C1 segment of cervical spinal cord (tissue), 14 donors: ENCODE data around the gene AMPD1.
A peak's percentile ranks its signal among the peaks of the same experiment; 100 is the strongest.

Experiments
- DNase-seq, 14 donors: peaks; one replicate each; lab custom pipeline; 2025; lab: John Stamatoyannopoulos, UW

AMPD1 gene

DNA sequence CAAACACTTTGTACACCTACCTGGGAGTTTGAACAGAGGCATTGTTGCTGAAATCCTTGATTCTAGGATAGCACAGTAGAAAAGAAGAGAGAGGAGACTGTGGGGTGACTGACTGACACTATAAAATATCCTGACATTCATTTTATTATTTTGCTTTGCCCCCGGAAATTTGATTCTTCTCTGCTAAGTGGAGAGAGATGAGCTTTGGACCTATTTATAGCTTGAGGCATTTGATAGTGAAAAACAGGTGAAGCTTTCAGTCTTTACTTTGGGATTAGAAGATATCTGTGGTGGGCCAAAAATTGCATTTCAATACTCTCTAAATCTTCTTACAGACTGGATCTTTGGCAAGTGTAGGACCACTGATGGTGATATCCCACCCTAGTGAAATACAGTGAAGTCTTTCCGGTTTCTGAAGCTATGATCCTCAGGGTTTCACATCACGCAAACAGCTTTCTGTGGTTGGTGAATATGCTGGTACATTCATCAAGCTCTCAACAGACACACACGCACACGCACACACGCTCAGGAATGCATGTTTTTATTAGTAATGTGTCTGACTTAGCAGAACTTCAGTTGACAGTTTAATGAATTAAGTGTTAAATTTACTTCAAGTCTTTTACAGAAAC is at the start of gene AMPD1:
Gene AMPD1 (minus strand): TSS at position 117 of the 629 bp plus-strand sequence. CDS start 75 bp downstream, at position 42.
- no peak for DNase-seq

- DNase-seq: no peak
Observed at GRCh38 chr1:114741963-114742746, 46.8 kb upstream of the AMPD1 start.

GRCh38 chr1:114740331-114740730 is 45.0 kb upstream of the AMPD1 start:
- no peak for DNase-seq

GRCh38 chr1:114737314-114737849 is 42.0 kb upstream of the AMPD1 start:
- no peak for DNase-seq

DNA sequence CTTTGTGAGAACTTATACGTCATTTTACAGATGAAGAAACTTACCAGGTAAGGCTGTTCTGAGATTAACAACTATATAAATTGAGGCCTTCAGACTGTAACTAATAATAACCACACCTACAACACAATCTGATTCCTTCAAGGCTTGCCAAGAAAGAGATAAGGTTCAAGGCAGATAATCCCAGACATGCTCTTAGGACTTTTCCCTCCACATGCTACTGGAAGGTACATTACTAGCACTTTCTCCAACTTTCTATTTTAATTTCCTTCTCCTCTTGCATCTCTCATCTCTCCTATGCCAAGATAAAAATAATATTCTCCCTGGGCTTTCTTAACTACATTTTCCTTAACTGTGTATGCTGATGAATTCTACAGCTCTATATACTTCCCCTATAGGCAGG is 40.1 kb upstream of the AMPD1 start:
- DNase-seq: no peak

- no peak for DNase-seq
Observed at GRCh38 chr1:114729782-114730181, 34.4 kb upstream of the AMPD1 start.

DNA sequence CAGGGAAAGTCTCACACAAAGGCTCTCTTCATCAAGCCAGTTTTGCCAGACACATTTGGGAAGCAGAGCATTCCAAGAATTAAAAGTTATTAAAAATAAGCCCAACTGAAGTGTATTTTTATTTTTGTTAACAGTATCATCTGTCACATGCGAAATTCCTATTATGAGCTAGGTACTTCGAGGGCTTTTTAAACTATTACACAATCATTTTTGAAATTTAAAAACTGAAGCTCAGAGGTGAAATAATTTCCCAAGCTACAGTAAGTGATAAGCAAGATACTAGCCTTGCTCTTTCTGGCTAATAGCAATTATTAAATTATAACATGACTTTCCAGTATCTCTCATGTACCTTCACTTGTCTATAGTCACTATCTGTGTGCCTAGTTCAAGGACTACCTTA is 33.2 kb upstream of the AMPD1 start:
- DNase-seq: no peak

- no peak for DNase-seq
Observed at GRCh38 chr1:114725230-114725629, 29.9 kb upstream of the AMPD1 start.

GRCh38 chr1:114723915-114724314 is 28.6 kb upstream of the AMPD1 start:
- DNase-seq: no peak

DNA sequence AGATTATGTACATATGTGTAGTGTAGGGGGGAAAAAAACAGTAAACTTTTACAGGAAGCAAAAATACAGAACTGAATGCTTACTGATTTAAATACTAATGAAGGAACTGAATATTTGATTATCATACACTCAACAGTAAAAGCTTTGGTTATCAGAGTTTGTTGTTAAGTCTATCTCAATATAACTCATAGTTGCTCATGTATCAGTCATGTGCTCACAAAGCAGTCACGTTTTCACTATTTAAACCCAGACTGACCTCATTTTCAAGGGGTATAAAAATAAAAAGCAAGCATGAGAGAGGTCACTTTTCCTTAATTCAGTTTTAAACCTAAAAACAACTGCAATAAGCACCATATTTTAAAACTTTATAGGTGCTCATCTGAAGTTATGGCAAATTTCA is 28.1 kb upstream of the AMPD1 start:
- no peak for DNase-seq

- no peak for DNase-seq
Observed at GRCh38 chr1:114720492-114720891, 25.1 kb upstream of the AMPD1 start.

GRCh38 chr1:114719424-114719787 is 24.1 kb upstream of the AMPD1 start:
- DNase-seq: no peak

DNA sequence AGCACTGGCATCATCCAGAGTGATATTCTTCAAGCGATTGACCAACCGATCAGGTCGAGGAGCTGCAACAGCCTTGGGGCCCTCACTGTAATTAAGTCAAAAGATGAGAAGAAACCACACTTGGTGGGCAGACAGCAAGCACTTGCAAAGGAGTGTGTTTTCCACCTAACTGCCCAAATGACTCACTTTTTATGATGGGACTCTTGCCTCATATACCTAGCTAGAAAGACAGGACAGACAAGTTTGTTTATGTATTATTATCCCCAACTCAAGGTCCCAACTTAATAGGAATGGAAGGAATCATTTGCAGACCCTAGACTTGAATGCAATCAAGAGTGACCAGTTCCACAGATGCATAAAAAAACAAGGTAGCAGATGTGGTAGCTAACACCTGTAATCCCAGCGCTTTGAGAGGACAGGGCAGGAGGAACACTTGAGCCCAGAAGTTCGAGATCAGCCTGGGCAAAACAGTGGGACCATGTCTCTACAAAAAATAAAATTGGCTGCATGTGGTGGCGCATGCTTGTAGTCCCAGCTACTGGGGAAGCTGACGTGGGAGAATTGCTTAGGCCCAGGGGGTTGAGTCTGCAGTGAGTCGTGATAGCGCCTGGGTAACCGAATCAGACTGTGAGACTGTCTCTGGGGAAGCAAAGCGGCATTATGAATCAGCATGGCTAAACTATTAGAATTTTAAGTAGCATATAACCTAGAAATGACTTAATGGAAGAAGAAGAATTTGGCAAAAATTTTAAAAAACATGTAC is 23.5 kb upstream of the AMPD1 start:
- no peak for DNase-seq

DNA sequence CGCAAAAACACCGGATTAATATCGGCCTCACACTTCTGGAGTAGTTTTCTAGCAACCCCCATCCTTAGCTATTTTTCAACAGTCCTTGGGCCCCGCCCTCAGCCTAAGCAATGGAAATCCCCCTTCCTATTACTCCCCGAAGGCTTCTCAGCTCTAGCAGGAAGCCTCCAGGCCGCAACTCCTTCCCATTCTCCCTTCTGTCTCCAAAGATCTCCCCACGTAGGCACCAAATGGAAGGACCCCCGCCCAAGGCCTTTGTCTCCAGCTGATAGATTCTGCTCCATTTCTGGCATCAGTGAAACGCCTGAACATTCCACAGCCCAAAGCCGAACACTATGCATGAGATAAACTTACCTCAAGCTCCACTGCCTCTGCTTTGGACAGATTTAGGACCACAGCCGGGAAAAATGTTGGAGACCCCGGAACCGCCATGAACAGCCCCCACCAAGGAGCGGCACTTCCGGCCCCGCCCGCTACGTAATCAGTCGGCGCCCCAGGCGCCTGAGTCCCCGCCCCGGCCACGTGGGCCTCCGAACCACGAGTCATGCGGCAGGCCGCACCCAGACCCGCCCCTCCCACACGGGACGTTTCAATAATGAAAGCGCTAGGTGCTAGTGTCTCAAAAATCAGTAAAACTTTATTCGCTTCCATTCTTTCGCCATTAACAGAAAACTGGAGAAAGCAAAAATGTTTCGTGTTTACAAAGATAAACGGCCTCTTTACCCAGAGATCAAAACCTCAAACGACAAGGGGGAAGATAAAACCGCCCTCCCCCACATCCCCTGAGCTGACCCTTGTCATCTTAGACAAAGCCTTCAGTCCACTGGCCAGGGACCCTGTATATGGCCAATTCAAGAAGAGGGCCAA is 21.2 kb upstream of the AMPD1 start, which contains the start of gene NRAS:
Gene NRAS (minus strand): TSS at position 468 of the 867 bp plus-strand sequence. CDS start 611 bp downstream, outside the sequence.
- peak; percentile 23 to 93 (median 86) for DNase-seq

DNA sequence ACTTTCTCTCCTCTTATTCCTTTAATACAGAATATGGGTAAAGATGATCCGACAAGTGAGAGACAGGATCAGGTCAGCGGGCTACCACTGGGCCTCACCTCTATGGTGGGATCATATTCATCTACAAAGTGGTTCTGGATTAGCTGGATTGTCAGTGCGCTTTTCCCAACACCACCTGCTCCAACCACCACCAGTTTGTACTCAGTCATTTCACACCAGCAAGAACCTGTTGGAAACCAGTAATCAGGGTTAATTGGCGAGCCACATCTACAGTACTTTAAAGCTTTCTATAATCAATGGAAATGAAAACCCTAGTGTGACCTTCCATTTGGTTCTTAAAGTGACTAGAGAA is 20.6 kb upstream of the AMPD1 start:
- DNase-seq: peak in 1 of 14 donors; percentile 8

DNA sequence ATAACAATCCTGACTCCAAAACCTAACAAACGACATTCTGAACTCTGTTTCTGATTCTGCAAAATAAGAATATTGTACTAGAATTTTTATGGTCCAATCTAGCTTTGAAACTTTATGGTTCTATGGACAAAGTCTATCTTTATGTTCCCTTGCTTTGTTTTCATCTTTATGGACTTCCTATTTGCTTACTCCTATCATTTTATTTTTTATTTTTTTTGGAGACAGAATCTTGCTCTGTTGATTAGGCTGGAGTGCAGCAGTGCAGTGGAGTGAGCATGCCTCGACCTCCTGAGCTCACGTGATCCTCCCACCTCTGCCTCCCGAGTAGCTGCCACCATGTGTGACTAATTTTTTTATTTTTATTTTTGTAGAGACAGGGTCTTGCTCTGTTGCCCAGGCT is 17.6 kb upstream of the AMPD1 start:
- DNase-seq: no peak

DNA sequence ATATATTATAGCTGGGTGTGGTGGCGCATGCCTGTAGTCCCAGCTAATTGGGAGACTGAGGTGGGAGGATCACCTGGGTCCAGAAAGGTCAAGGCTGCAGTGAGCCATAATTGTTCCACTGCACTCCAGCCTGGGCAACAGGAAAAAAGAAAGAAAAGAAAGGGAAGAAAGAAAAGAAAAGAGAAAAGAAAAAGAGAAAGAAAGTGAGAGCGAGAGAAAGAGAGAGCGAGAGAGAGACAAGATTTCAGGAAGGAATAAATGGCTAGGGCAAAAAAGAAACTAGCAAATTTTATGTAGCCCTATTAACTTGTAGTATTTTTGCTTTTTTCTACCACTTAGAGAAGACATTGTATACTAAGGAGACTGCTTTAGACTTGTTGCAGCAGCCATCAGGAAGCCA is 15.0 kb upstream of the AMPD1 start:
- no peak for DNase-seq

GRCh38 chr1:114707604-114708003 is 12.3 kb upstream of the AMPD1 start:
- no peak for DNase-seq

GRCh38 chr1:114703242-114703641 is 7.9 kb upstream of the AMPD1 start:
- DNase-seq: no peak

GRCh38 chr1:114702737-114703136 is 7.4 kb upstream of the AMPD1 start:
- no peak for DNase-seq

DNA sequence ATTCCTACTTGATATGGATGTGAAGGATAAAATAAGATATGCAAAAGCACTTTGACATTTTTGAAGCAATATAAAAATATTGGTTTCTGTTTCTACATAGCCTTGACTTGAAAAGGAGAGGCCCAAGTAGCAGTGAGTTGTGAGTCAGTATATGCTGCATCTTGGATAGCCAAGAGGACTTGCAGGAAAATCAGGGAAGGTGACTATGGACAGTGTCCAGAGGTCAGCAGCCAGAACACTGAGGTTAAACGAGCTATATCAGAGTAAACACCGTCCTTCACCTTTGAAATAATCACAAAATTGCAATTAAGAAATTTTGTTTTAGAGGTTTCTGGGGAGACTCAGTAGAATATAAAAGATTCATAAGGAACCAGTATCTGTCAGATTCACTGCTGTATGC is 6.6 kb upstream of the AMPD1 start:
- DNase-seq: no peak
